ENCODE results near the gene TMEM238.

The TMEM238 gene

GRCh38 chr19:55400281-55401087 lies 16.4 kb upstream of the TMEM238 start:
- DNase-seq = no peak

- DNase-seq = peak; percentile 93
These were observed 14.3 kb upstream of the TMEM238 start for GRCh38 chr19:55398200-55398925.

GRCh38 chr19:55392820-55393761 lies 9.0 kb upstream of the TMEM238 start:
- no peak for DNase-seq

- DNase-seq = no peak
These were observed 7.9 kb upstream of the TMEM238 start for GRCh38 chr19:55391702-55392615.

GRCh38 chr19:55391191-55391670 lies 7.1 kb upstream of the TMEM238 start:
- no peak for DNase-seq

- DNase-seq = no peak
These were observed 6.4 kb upstream of the TMEM238 start for GRCh38 chr19:55390461-55390880.

- no peak for DNase-seq
These were observed 5.6 kb upstream of the TMEM238 start for GRCh38 chr19:55389386-55390317.

GRCh38 chr19:55387736-55388497 lies 3.8 kb upstream of the TMEM238 start:
- no peak for DNase-seq

- no peak for DNase-seq
These were observed 2.4 kb upstream of the TMEM238 start for GRCh38 chr19:55386493-55386971.

- DNase-seq = peak; percentile 100
These were observed 1.8 kb upstream of the TMEM238 start, which contains the start of gene RPL28 for GRCh38 chr19:55385724-55386492. TSS of gene RPL28 (plus strand) at chr19:55385932. CDS start at chr19:55386358, 426 bp downstream.

GRCh38 chr19:55384920-55385723 lies 1.0 kb upstream of the TMEM238 start:
- DNase-seq = peak; percentile 97

GRCh38 chr19:55383279-55384130 lies 587 bp downstream of the TMEM238 start:
- peak; percentile 74 for DNase-seq

- DNase-seq = no peak
These were observed 1.5 kb downstream of the TMEM238 start for GRCh38 chr19:55382522-55383054.

- no peak for DNase-seq
These were observed 2.1 kb downstream of the TMEM238 start for GRCh38 chr19:55382013-55382412.

GRCh38 chr19:55379174-55379573 lies 4.9 kb downstream of the TMEM238 start:
- no peak for DNase-seq

- no peak for DNase-seq
These were observed 6.5 kb downstream of the TMEM238 start for GRCh38 chr19:55377356-55378131.

Data from suppressor macrophage treated with lipopolysaccharide for 4 hours (primary cell).